ENCODE data around the gene EIF4A3.

The EIF4A3 gene

GRCh38 chr17:80187090-80187489, 40.2 kb upstream of the EIF4A3 start:
- no peak overlapping the region for H3K9ac ChIP-seq (ENCODE audit: low read length)

GRCh38 chr17:80185968-80186367, 39.0 kb upstream of the EIF4A3 start:
- H3K36me3 ChIP-seq (ENCODE audit: insufficient read depth, low read length) = no peaks in the 10 kb centered on the region
- TF ChIP-seq CTCF (IDR thresholded peaks at IDR 0.05; ENCODE audit: low read length) (no peak), EZH2 (IDR thresholded peaks at IDR 0.05; ENCODE audit: borderline replicate concordance, low read length) (no peak)

More at GRCh38 chr17:80187090-80187489, 40.2 kb upstream of the EIF4A3 start:
- Histone ChIP-seq H3K4me2 (ENCODE audit: low read length) (no peak overlapping the region), H3K4me3 (ENCODE audit: low read depth, low read length, poor library complexity, severe bottlenecking) (no peak overlapping the region), H3K27me3 (ENCODE audit: insufficient read depth, low read length) (peaks cover 10% of the 10 kb centered on the region), H3K79me2 (ENCODE audit: insufficient read depth, low read length) (no peaks in the 10 kb centered on the region), H3K9me3 (ENCODE audit: low read length) (no peaks in the 10 kb centered on the region), H3F3A (ENCODE audit: insufficient read depth, low read length) (no peaks in the 10 kb centered on the region), H2AFZ (ENCODE audit: low read length) (no peak overlapping the region), H4K20me1 (ENCODE audit: insufficient read depth, low read length) (no peaks in the 10 kb centered on the region), H3K4me1 (ENCODE audit: insufficient read depth, low read length, severe bottlenecking) (no peaks in the 10 kb centered on the region), H3K9me2 (ENCODE audit: low read depth, low read length) (no peaks in the 10 kb centered on the region), H3K36me3 (ENCODE audit: insufficient read depth, low read length) (no peaks in the 10 kb centered on the region), H3K27ac (ENCODE audit: low read depth, low read length, poor library complexity, severe bottlenecking) (no peak overlapping the region)
- TF ChIP-seq EZH2 (IDR thresholded peaks at IDR 0.05; ENCODE audit: borderline replicate concordance, low read length) = no peak
- no peak for TF ChIP-seq CTCF (IDR thresholded peaks at IDR 0.05; ENCODE audit: low read length)

GRCh38 chr17:80184423-80184714, 37.4 kb upstream of the EIF4A3 start:
- no peaks in the 10 kb centered on the region for H3K36me3 ChIP-seq (ENCODE audit: insufficient read depth, low read length)
- H3K9ac ChIP-seq (ENCODE audit: low read length) = no peak overlapping the region
- H3K4me1 ChIP-seq (ENCODE audit: insufficient read depth, low read length, severe bottlenecking) = no peaks in the 10 kb centered on the region
- H3K27me3 ChIP-seq (ENCODE audit: insufficient read depth, low read length) = peaks cover 13% of the 10 kb centered on the region
- no peaks in the 10 kb centered on the region for H3F3A ChIP-seq (ENCODE audit: insufficient read depth, low read length)
- H3K9me3 ChIP-seq (ENCODE audit: low read length) = no peaks in the 10 kb centered on the region
- H4K20me1 ChIP-seq (ENCODE audit: insufficient read depth, low read length) = no peaks in the 10 kb centered on the region
- H3K4me3 ChIP-seq (ENCODE audit: low read depth, low read length, poor library complexity, severe bottlenecking) = no peak overlapping the region
- no peak overlapping the region for H3K27ac ChIP-seq (ENCODE audit: low read depth, low read length, poor library complexity, severe bottlenecking)
- no peak overlapping the region for H2AFZ ChIP-seq (ENCODE audit: low read length)
- TF ChIP-seq CTCF (IDR thresholded peaks at IDR 0.05; ENCODE audit: low read length) = no peak
- TF ChIP-seq EZH2 (IDR thresholded peaks at IDR 0.05; ENCODE audit: borderline replicate concordance, low read length) = no peak
- H3K79me2 ChIP-seq (ENCODE audit: insufficient read depth, low read length) = no peaks in the 10 kb centered on the region
- no peak overlapping the region for H3K4me2 ChIP-seq (ENCODE audit: low read length)
- no peaks in the 10 kb centered on the region for H3K9me2 ChIP-seq (ENCODE audit: low read depth, low read length)

More at GRCh38 chr17:80185968-80186367, 39.0 kb upstream of the EIF4A3 start:
- Histone ChIP-seq H3K79me2 (ENCODE audit: insufficient read depth, low read length) (no peaks in the 10 kb centered on the region), H4K20me1 (ENCODE audit: insufficient read depth, low read length) (no peaks in the 10 kb centered on the region), H3K27ac (ENCODE audit: low read depth, low read length, poor library complexity, severe bottlenecking) (no peak overlapping the region), H3K4me2 (ENCODE audit: low read length) (no peak overlapping the region), H3K4me1 (ENCODE audit: insufficient read depth, low read length, severe bottlenecking) (no peaks in the 10 kb centered on the region), H2AFZ (ENCODE audit: low read length) (no peak overlapping the region), H3K9ac (ENCODE audit: low read length) (no peak overlapping the region), H3K27me3 (ENCODE audit: insufficient read depth, low read length) (peaks cover 10% of the 10 kb centered on the region), H3K9me2 (ENCODE audit: low read depth, low read length) (no peaks in the 10 kb centered on the region), H3K4me3 (ENCODE audit: low read depth, low read length, poor library complexity, severe bottlenecking) (no peak overlapping the region), H3K9me3 (ENCODE audit: low read length) (no peaks in the 10 kb centered on the region), H3F3A (ENCODE audit: insufficient read depth, low read length) (no peaks in the 10 kb centered on the region)

Measured in OCI-LY1 (cell line).